H9 (cell line): ENCODE results near the gene FXYD4. TPM values are rescaled to one million over a fixed set of nuclear protein-coding genes. Genes with fewer than 3 reads are reported as not detected.
A peak's percentile ranks its signal among the peaks of the same experiment; 100 is the strongest.

Experiments used
- DNase-seq: peaks from one replicate; pipeline ENCODE4 v3.0.0-alpha.2; 2017
- H2AFZ ChIP-seq: one replicate; pipeline ENCODE4 v1.6.1; 2013; ENCODE audit warnings: mild to moderate bottlenecking, low read length, control low read depth, moderate library complexity
- H2AK5ac ChIP-seq: 2 replicates; pipeline ENCODE4 v1.6.1; 2013; ENCODE audit warnings: low read length, control low read depth, mixed read lengths; ENCODE audit not compliant: insufficient read length
- H2BK120ac ChIP-seq: one replicate; pipeline ENCODE4 v1.6.1; 2013; ENCODE audit warnings: low read depth, mild to moderate bottlenecking, low read length, control low read depth, inconsistent platforms; ENCODE audit not compliant: poor library complexity, severe bottlenecking
- H2BK12ac ChIP-seq: 2 replicates; pipeline ENCODE4 v1.6.1; 2013; ENCODE audit warnings: low read length, control low read depth, mixed read lengths, low read depth; ENCODE audit not compliant: insufficient read length
- H2BK15ac ChIP-seq: 2 replicates; pipeline ENCODE4 v1.6.1; 2013; ENCODE audit warnings: low read depth, low read length, control low read depth
- H2BK20ac ChIP-seq: one replicate; pipeline ENCODE4 v1.6.1; 2013; ENCODE audit warnings: low read depth, mild to moderate bottlenecking, low read length, control low read depth, inconsistent platforms; ENCODE audit not compliant: poor library complexity, severe bottlenecking
- H2BK5ac ChIP-seq: 2 replicates; pipeline ENCODE4 v1.6.1; 2013; ENCODE audit warnings: low read length, control low read depth, mixed read lengths; ENCODE audit not compliant: insufficient read length
- H3K14ac ChIP-seq: 2 replicates; pipeline ENCODE4 v1.6.1; 2013; ENCODE audit warnings: low read length, control low read depth; ENCODE audit not compliant: insufficient read depth
- H3K18ac ChIP-seq: 2 replicates; pipeline ENCODE4 v1.6.1; 2013; ENCODE audit warnings: low read depth, mild to moderate bottlenecking, mixed read lengths, low read length, control low read depth; ENCODE audit not compliant: insufficient read length
- H3K23ac ChIP-seq: 2 replicates; pipeline ENCODE4 v1.6.1; 2013; ENCODE audit warnings: low read length, control low read depth, mixed read lengths, low read depth; ENCODE audit not compliant: insufficient read length
- H3K23me2 ChIP-seq: 2 replicates; pipeline ENCODE4 v1.6.1; 2013; ENCODE audit warnings: low read depth, mild to moderate bottlenecking, mixed read lengths, low read length, control low read depth; ENCODE audit not compliant: insufficient read length, poor library complexity, severe bottlenecking
- H3K27ac ChIP-seq: 2 replicates; pipeline ENCODE4 v1.5.1; 2013; ENCODE audit warnings: low read length, control low read depth, mixed read lengths, low read depth; ENCODE audit not compliant: insufficient read length
- H3K27me3 ChIP-seq: 2 replicates; pipeline ENCODE4 v1.6.1; 2013; ENCODE audit warnings: low read length, control low read depth, inconsistent platforms; ENCODE audit not compliant: insufficient read depth
- H3K4ac ChIP-seq: 2 replicates; pipeline ENCODE4 v1.6.1; 2013; ENCODE audit warnings: low read depth, mild to moderate bottlenecking, control low read depth, inconsistent platforms, low read length, moderate library complexity
- H3K4me1 ChIP-seq: 2 replicates; pipeline ENCODE4 v1.6.1; 2013; ENCODE audit warnings: low read length, control low read depth, inconsistent platforms; ENCODE audit not compliant: insufficient read depth
- H3K4me2 ChIP-seq: 2 replicates; pipeline ENCODE4 v1.6.1; 2013; ENCODE audit warnings: low read length, control low read depth, mixed read lengths; ENCODE audit not compliant: insufficient read length, insufficient read depth
- H3K56ac ChIP-seq: 2 replicates; pipeline ENCODE4 v1.6.1; 2013; ENCODE audit warnings: low read depth, mild to moderate bottlenecking, mixed read lengths, low read length, control low read depth; ENCODE audit not compliant: insufficient read length
- H3K79me1 ChIP-seq: 2 replicates; pipeline ENCODE4 v1.6.1; 2013; ENCODE audit warnings: low read depth, mild to moderate bottlenecking, moderate library complexity, low read length, control low read depth, inconsistent platforms; ENCODE audit not compliant: insufficient read depth, poor library complexity, severe bottlenecking
- H3K79me2 ChIP-seq: 2 replicates; pipeline ENCODE4 v1.6.1; 2013; ENCODE audit warnings: low read length, control low read depth, inconsistent platforms; ENCODE audit not compliant: insufficient read depth
- H3K9ac ChIP-seq: 2 replicates; pipeline ENCODE4 v1.6.1; 2013; ENCODE audit warnings: low read length, control low read depth, mixed read lengths; ENCODE audit not compliant: insufficient read length; ENCODE audit errors: extremely low read depth
- H3K9me3 ChIP-seq: one replicate; pipeline ENCODE4 v1.6.1; 2013; ENCODE audit warnings: low read depth, low read length, inconsistent platforms; ENCODE audit not compliant: control insufficient read depth
- H3T11ph ChIP-seq: one replicate; pipeline ENCODE4 v1.6.1; 2013; ENCODE audit warnings: mild to moderate bottlenecking, low read length, control low read depth, inconsistent platforms
- H4K20me1 ChIP-seq: one replicate; pipeline ENCODE4 v1.6.1; 2013; ENCODE audit not compliant: control insufficient read depth, insufficient read length, insufficient read depth
- H4K5ac ChIP-seq: 2 replicates; pipeline ENCODE4 v1.6.1; 2013; ENCODE audit warnings: low read depth, mild to moderate bottlenecking, mixed read lengths, low read length, control low read depth; ENCODE audit not compliant: insufficient read length
- H4K8ac ChIP-seq: replicated peaks from 2 replicates; pipeline ENCODE4 v1.6.1; 2013; ENCODE audit warnings: low read length, control low read depth, mixed read lengths, low read depth; ENCODE audit not compliant: insufficient read length
- H4K91ac ChIP-seq: 2 replicates; pipeline ENCODE4 v1.6.1; 2013; ENCODE audit warnings: low read depth, mild to moderate bottlenecking, moderate library complexity, mixed read lengths, low read length, control low read depth; ENCODE audit not compliant: insufficient read length
- H3K27ac Mint-ChIP-seq, 3 experiments: 2 replicates in 2 of 3; 3 replicates in 1 of 3; pipeline ENCODE4 v1.8.0; 2020 to 2021; ENCODE audit warnings: mixed read lengths in 3 of 3, mild to moderate bottlenecking in 1 of 3, moderate library complexity in 1 of 3
- H3K27me3 Mint-ChIP-seq: 2 replicates; pipeline ENCODE4 v1.8.0; 2021; ENCODE audit warnings: low read depth, mild to moderate bottlenecking, moderate library complexity, mixed read lengths
- H3K36me3 Mint-ChIP-seq, 3 experiments: 2 replicates in 2 of 3; 3 replicates in 1 of 3; pipeline ENCODE4 v1.8.0; 2020 to 2021; ENCODE audit warnings: low read depth in 3 of 3, mixed read lengths in 3 of 3; ENCODE audit not compliant: insufficient read depth in 1 of 3
- H3K4me1 Mint-ChIP-seq, 2 experiments: 2 replicates each; pipeline ENCODE4 v1.8.0; 2020; ENCODE audit warnings: mixed read lengths in 2 of 2
- H3K4me3 Mint-ChIP-seq, 2 experiments: 2 replicates in 1 of 2; 3 replicates in 1 of 2; pipeline ENCODE4 v1.8.0; 2020 to 2021; ENCODE audit warnings: mild to moderate bottlenecking in 2 of 2, mixed read lengths in 2 of 2, moderate library complexity in 1 of 2
- H3K9me3 Mint-ChIP-seq, 2 experiments: 2 replicates in 1 of 2; 3 replicates in 1 of 2; pipeline ENCODE4 v1.8.0; 2020; ENCODE audit warnings: mild to moderate bottlenecking in 2 of 2, mixed read lengths in 2 of 2, moderate library complexity in 1 of 2
- CTCF ChIP-seq: fragments of 200-600 bp; sonication (generic); conservative IDR thresholded peaks from 3 replicates; pipeline ENCODE4 v1.8.0; 2021; ENCODE audit warnings: antibody characterized with exemption, mild to moderate bottlenecking
- WGBS: extraction: QIAGEN DNeasy Blood & Tissue Kit; methylation state at CpG from one replicate; pipeline ENCODE4 v1.1.7; 2013; ENCODE audit warnings: missing lambda C conversion rate, low lambda C conversion rate, mixed read lengths; ENCODE audit not compliant: insufficient read length; ENCODE audit errors: extremely low coverage; 5-methylcytosine and 5-hydroxymethylcytosine counted together
- total RNA-seq: library from RNA; stranded (reverse); gene quantifications from 2 replicates; pipeline ENCODE4 v1.2.1, GENCODE V29; 2021

Gene FXYD4
- total RNA-seq, 1 experiment from 2014 or later = not detected

- Mint-ChIP-seq H3K27ac (peak overlapping the region in 2 of 3 experiments; percentile 26 to 50; a peak in 4 of 7 replicates), H3K36me3 (peaks cover 48 to 70% (median 63%) of the 10 kb centered on the region in 3 experiments), H3K27me3 (peaks cover 2% of the 10 kb centered on the region; the same call in 1 of the 2 replicates), H3K4me1 (peaks cover 8 to 10% of the 10 kb centered on the region in 2 experiments), H3K9me3 (no peaks in the 10 kb centered on the region), H3K4me3 (no peak overlapping the region)
- no peak overlapping the region for H3K56ac ChIP-seq
- H2BK120ac ChIP-seq = no peak overlapping the region
- H3K23ac ChIP-seq = no peak overlapping the region
- H2AFZ ChIP-seq = no peak overlapping the region
- H2BK5ac ChIP-seq = no peak overlapping the region
- no peaks in the 10 kb centered on the region for H3K27me3 ChIP-seq
- no peaks in the 10 kb centered on the region for H3K4me1 ChIP-seq
- H4K5ac ChIP-seq = no peak overlapping the region
- no peak overlapping the region for H3K4ac ChIP-seq
- no peak overlapping the region for H3K27ac ChIP-seq
- H3K9ac ChIP-seq = no peak overlapping the region
- no peaks in the 10 kb centered on the region for H4K20me1 ChIP-seq
- no peaks in the 10 kb centered on the region for H3K9me3 ChIP-seq
- peaks cover 4% of the 10 kb centered on the region; the same call in 1 of the 2 replicates for H3K79me2 ChIP-seq
- H3K4me2 ChIP-seq = no peak overlapping the region
- H3K23me2 ChIP-seq = no peaks in the 10 kb centered on the region
- no peak for TF ChIP-seq CTCF
- no peaks in the 10 kb centered on the region for H3K79me1 ChIP-seq
- DNase-seq = no peak
- no peak overlapping the region for H2BK12ac ChIP-seq
- H4K8ac ChIP-seq = no peak overlapping the region
- no peak overlapping the region for H2BK20ac ChIP-seq
- no peak overlapping the region for H3K18ac ChIP-seq
- WGBS = no CpG with 5 or more reads among the region's 29 CpGs
- H2BK15ac ChIP-seq = no peak overlapping the region
- H3T11ph ChIP-seq = no peak overlapping the region
- H2AK5ac ChIP-seq = no peak overlapping the region
- no peak overlapping the region for H4K91ac ChIP-seq
- H3K14ac ChIP-seq = no peak overlapping the region
Observed at GRCh38 chr10:43386981-43387677, 15.7 kb downstream of the FXYD4 start.
